ENCODE data around the gene IGSF8.

GRCh38 chr1:160137216-160137862 is 38.9 kb upstream of the IGSF8 start:
- TF ChIP-seq CTCF (conservative IDR thresholded peaks at IDR 0.05; ENCODE audit: low read depth, low read length) (no peak), EZH2 (IDR thresholded peaks at IDR 0.05; ENCODE audit: borderline replicate concordance, low read depth, low read length, poor library complexity, severe bottlenecking) (no peak)

Measured in A673 (cell line).